Nasal cavity respiratory epithelium epithelial cell of viscerocranial mucosa (primary cell): ENCODE data around the gene RUSC2. TPM values are rescaled to one million over a fixed set of nuclear protein-coding genes. Genes with fewer than 3 reads are reported as not detected.

Experiments
- total RNA-seq: library from RNA; depleted of rRNA; stranded (reverse); fragments of >200 nt; gene quantifications from 2 replicates; pipeline ENCODE4 v1.2.3, GENCODE V29; 2014

Gene RUSC2, protein sequence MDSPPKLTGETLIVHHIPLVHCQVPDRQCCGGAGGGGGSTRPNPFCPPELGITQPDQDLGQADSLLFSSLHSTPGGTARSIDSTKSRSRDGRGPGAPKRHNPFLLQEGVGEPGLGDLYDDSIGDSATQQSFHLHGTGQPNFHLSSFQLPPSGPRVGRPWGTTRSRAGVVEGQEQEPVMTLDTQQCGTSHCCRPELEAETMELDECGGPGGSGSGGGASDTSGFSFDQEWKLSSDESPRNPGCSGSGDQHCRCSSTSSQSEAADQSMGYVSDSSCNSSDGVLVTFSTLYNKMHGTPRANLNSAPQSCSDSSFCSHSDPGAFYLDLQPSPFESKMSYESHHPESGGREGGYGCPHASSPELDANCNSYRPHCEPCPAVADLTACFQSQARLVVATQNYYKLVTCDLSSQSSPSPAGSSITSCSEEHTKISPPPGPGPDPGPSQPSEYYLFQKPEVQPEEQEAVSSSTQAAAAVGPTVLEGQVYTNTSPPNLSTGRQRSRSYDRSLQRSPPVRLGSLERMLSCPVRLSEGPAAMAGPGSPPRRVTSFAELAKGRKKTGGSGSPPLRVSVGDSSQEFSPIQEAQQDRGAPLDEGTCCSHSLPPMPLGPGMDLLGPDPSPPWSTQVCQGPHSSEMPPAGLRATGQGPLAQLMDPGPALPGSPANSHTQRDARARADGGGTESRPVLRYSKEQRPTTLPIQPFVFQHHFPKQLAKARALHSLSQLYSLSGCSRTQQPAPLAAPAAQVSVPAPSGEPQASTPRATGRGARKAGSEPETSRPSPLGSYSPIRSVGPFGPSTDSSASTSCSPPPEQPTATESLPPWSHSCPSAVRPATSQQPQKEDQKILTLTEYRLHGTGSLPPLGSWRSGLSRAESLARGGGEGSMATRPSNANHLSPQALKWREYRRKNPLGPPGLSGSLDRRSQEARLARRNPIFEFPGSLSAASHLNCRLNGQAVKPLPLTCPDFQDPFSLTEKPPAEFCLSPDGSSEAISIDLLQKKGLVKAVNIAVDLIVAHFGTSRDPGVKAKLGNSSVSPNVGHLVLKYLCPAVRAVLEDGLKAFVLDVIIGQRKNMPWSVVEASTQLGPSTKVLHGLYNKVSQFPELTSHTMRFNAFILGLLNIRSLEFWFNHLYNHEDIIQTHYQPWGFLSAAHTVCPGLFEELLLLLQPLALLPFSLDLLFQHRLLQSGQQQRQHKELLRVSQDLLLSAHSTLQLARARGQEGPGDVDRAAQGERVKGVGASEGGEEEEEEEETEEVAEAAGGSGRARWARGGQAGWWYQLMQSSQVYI (N-terminal part only)
- 7.9 and 10.1 TPM in 2 replicates for total RNA-seq

GRCh38 chr9:35489313-35490154, at the start of gene RUSC2:
Gene RUSC2, plus strand, starts transcription at chr9:35490111. Its CDS starts 56,411 bp downstream, at chr9:35546522.

Other genes starting within 250 kb of the RUSC2 start
- gene TESK1, start 115.2 kb downstream of the RUSC2 start, total RNA-seq, result 9.6 and 16.8 TPM in 2 replicates
- 0.50 and 1.0 TPM in 2 replicates for gene CD72, start 128.3 kb downstream of the RUSC2 start, total RNA-seq
- gene SIT1, start 160.8 kb downstream of the RUSC2 start, total RNA-seq, result not detected in 2 replicates
- gene RMRP, start 167.9 kb downstream of the RUSC2 start, total RNA-seq, result 18,537 and 104,493 TPM in 2 replicates
- 6.7 and 14.4 TPM in 2 replicates for gene CCDC107, start 168.2 kb downstream of the RUSC2 start, total RNA-seq
- gene ARHGEF39, start 175.1 kb downstream of the RUSC2 start, total RNA-seq, result 0.07 and 0.34 TPM in 2 replicates
- gene CA9, start 183.8 kb downstream of the RUSC2 start, total RNA-seq, result 0.68 and 7.5 TPM in 2 replicates
- 35.1 and 43.1 TPM in 2 replicates for gene TPM2, start 199.8 kb downstream of the RUSC2 start, total RNA-seq
- gene TLN1, start 242.1 kb downstream of the RUSC2 start, total RNA-seq, result 83.7 and 230 TPM in 2 replicates
- 39.5 and 50.9 TPM in 2 replicates for gene CREB3, start 242.6 kb downstream of the RUSC2 start, total RNA-seq